A549 (cell line): ENCODE results near the gene IL1RAP. TPM values are rescaled to one million over a fixed set of nuclear protein-coding genes. Genes with fewer than 3 reads are reported as not detected.

Source experiments
- ATAC-seq, 2 experiments: fragments of 200-7000 bp in 1 of 2; fragments of >200 bp in 1 of 2; cut with Nextera tagmentation in 1 of 2; cut with Tn5 transposase in 1 of 2; 3 replicates each; pipeline versions ENCODE4 v1.8.0 to v1.9.1; 2018 to 2020; ENCODE audit warnings: mild to moderate bottlenecking in 1 of 2, moderate library complexity in 1 of 2
- CTCF ChIA-PET: fragments of 300-600 bp; sonication (Branson Sonifier 250); formaldehyde crosslinking; extraction: SDS; loops from one replicate; lab custom pipeline; 2021; ENCODE audit warnings: antibody characterized with exemption, inconsistent platforms; lab: Yijun Ruan, JAX
- POLR2A ChIA-PET: fragments of 350-600 bp; formaldehyde crosslinking; extraction: SDS; loops from one replicate; lab custom pipeline; 2021; ENCODE audit warnings: antibody characterized with exemption, inconsistent platforms; lab: Yijun Ruan, JAX
- DNase-seq, 2 experiments: peaks; one replicate each; pipeline versions ENCODE4 v3.0.0 to v3.0.0-alpha.2; 2011 to 2016; ENCODE audit warnings: low read depth in 1 of 2, low spot score in 1 of 2
- FAIRE-seq: peaks from 2 replicates; lab custom pipeline; 2011; peaks lifted over from hg19 to GRCh38; lab: Jason Lieb, UNC
- H3K27ac ChIP-seq, 2 experiments: fragments of >200 bp; sonication (Bioruptor Twin); formaldehyde crosslinking; 3 replicates each; pipeline ENCODE4 v1.5.1; 2016 to 2017
- H3K4me1 ChIP-seq: fragments of >200 bp; sonication (Bioruptor Twin); formaldehyde crosslinking; 3 replicates; pipeline ENCODE4 v1.6.1; 2016
- H3K4me2 ChIP-seq: fragments of >200 bp; sonication (Bioruptor Twin); formaldehyde crosslinking; 3 replicates; pipeline ENCODE4 v1.6.1; 2016
- H3K4me3 ChIP-seq: fragments of >200 bp; sonication (Bioruptor Twin); formaldehyde crosslinking; 3 replicates; pipeline ENCODE4 v1.5.1; 2016
- H3K9me3 ChIP-seq: fragments of >200 bp; sonication (Bioruptor Twin); formaldehyde crosslinking; 3 replicates; pipeline ENCODE4 v1.6.1; 2016
- BCL3 ChIP-seq: fragments of >200 bp; sonication (Bioruptor Twin); formaldehyde crosslinking; IDR thresholded peaks from 3 replicates; pipeline ENCODE4 v1.6.1; 2016
- CEBPB ChIP-seq, 2 experiments: fragments of >200 bp in 1 of 2; sonication (Bioruptor Twin) in 1 of 2; formaldehyde crosslinking in 1 of 2; IDR thresholded peaks; 2 replicates each; pipeline ENCODE4 v1.6.1; 2012 to 2016
- ELK1 ChIP-seq: fragments of 150-350 bp; IDR thresholded peaks from 2 replicates; pipeline ENCODE4 v1.6.1; 2014; ENCODE audit warnings: low read depth, mild to moderate bottlenecking, low read length
- ESRRA ChIP-seq: fragments of 150-350 bp; IDR thresholded peaks from 2 replicates; pipeline ENCODE4 v1.6.1; 2014; ENCODE audit warnings: mild to moderate bottlenecking, low read length, borderline replicate concordance
- FOSB ChIP-seq: fragments of 250-450 bp; sonication (Bioruptor Pico); IDR thresholded peaks from 2 replicates; pipeline ENCODE4 v1.5.0; 2020; ENCODE audit warnings: mild to moderate bottlenecking, moderate library complexity
- FOSL2 ChIP-seq, 2 experiments: fragments of 450-650 bp in 1 of 2; fragments of >200 bp in 1 of 2; sonication (Bioruptor Twin) in 1 of 2; formaldehyde crosslinking; IDR thresholded peaks; 2 replicates each; pipeline versions ENCODE4 v1.5.0 to v1.6.1; 2016 to 2020; ENCODE audit warnings: mild to moderate bottlenecking in 1 of 2, moderate library complexity in 1 of 2
- FOXS1 ChIP-seq: fragments of 250-450 bp; sonication (Bioruptor Pico); IDR thresholded peaks from 2 replicates; pipeline ENCODE4 v1.5.0; 2020; ENCODE audit warnings: mild to moderate bottlenecking, moderate library complexity
- HOXB5 ChIP-seq: fragments of 250-450 bp; sonication (Bioruptor Pico); IDR thresholded peaks from 2 replicates; pipeline ENCODE4 v1.5.0; 2020; ENCODE audit warnings: mild to moderate bottlenecking, moderate library complexity
- RARB ChIP-seq: fragments of 250-450 bp; sonication (Bioruptor Pico); IDR thresholded peaks from 2 replicates; pipeline ENCODE4 v1.8.0; 2021; ENCODE audit warnings: mild to moderate bottlenecking, moderate library complexity
- REST ChIP-seq: fragments of 200-600 bp; sonication (generic); IDR thresholded peaks from 2 replicates; pipeline ENCODE4 v1.6.1; 2016; ENCODE audit warnings: antibody characterized with exemption, mild to moderate bottlenecking, moderate library complexity
- SMC3 ChIP-seq: fragments of >200 bp; sonication (Bioruptor Twin); formaldehyde crosslinking; IDR thresholded peaks from 3 replicates; pipeline ENCODE4 v1.6.1; 2018; ENCODE audit warnings: inconsistent platforms
- ZC3H11A ChIP-seq: fragments of 450-650 bp; IDR thresholded peaks from 2 replicates; pipeline ENCODE4 v1.6.1; 2014; ENCODE audit warnings: antibody characterized with exemption, mild to moderate bottlenecking
- WGBS: methylation state at CpG from one replicate; pipeline ENCODE4 v1.1.6; 2017; ENCODE audit errors: missing lambda C conversion rate; 5-methylcytosine and 5-hydroxymethylcytosine counted together
- polyA plus RNA-seq, 4 experiments: library from polyadenylated mRNA; depleted of rRNA in 3 of 4; stranded (reverse); fragments of >200 nt; fragmentation: RNase III in 1 of 4; extraction: RNeasy Plus Mini Kit Qiagen cat#74134 plus additional on column Dnase treatment in 1 of 4; gene quantifications; 2 replicates in 3 of 4; 3 replicates in 1 of 4; pipeline ENCODE4 v1.2.3, GENCODE V29; 2011 to 2017
- TF ChIP-seq, protein P1 (sequence below): fragments of >200 bp; sonication (Bioruptor Twin); formaldehyde crosslinking; IDR thresholded peaks from 3 replicates; pipeline ENCODE4 v1.5.1; 2016
- TF ChIP-seq, protein P2 (sequence below): fragments of 450-650 bp; IDR thresholded peaks from 2 replicates; pipeline ENCODE4 v1.6.1; 2014; ENCODE audit warnings: antibody characterized with exemption

Gene IL1RAP
- polyA plus RNA-seq, 2 of the 4 experiments (the other 2 are of a cell fraction): 3.9 to 18.5 TPM

- CTCF ChIA-PET: interaction anchor here (0.6 to 2.7 kb wide), 2 partner anchors 14 to 73 kb away, joined by 4 to 11 read pairs; partner anchors contain the start of gene IL1RAP
These were observed 13.2 kb downstream of the IL1RAP start for GRCh38 chr3:190526787-190527762.

GRCh38 chr3:190528706-190529105, 14.8 kb downstream of the IL1RAP start:
- H3K4me1 ChIP-seq: peaks cover 42% of the 10 kb centered on the region
- WGBS: 94% methylated on average over 3 of the region's 3 CpGs
- CTCF ChIA-PET: interaction anchor here (0.5 kb wide), 1 partner anchor 15 kb away, joined by 3 read pairs; the partner anchor contains the start of gene IL1RAP
- no peak overlapping the region for H3K4me2 ChIP-seq
- no peaks in the 10 kb centered on the region for H3K9me3 ChIP-seq
- no peak for FAIRE-seq
- POLR2A ChIA-PET: no interaction called here
- DNase-seq: no peak
- H3K4me3 ChIP-seq: no peak overlapping the region
- no peak for TF ChIP-seq BCL3
- no peak for TF ChIP-seq FOSL2 (IDR thresholded peaks at IDR 0.05)
- TF ChIP-seq FOSL2 (CRISPR knock-in tag; IDR thresholded peaks at IDR 0.05): no peak
- no peak for TF ChIP-seq FOXS1 (CRISPR knock-in tag)
- ATAC-seq: no peak
- H3K27ac ChIP-seq: peak overlapping the region in 1 of 2 experiments; percentile 62; a peak in 2 of 6 replicates

More at GRCh38 chr3:190526787-190527762, 13.2 kb downstream of the IL1RAP start:
- 51% methylated on average over 5 of the region's 5 CpGs for WGBS
- peak overlapping the region; percentile 84 for H3K4me2 ChIP-seq
- H3K4me3 ChIP-seq: no peak overlapping the region
- no peak for DNase-seq
- POLR2A ChIA-PET: interaction anchor here (1.0 kb wide), 1 partner anchor 13 kb away, joined by 8 read pairs; the partner anchor contains the start of gene IL1RAP
- no peak for FAIRE-seq
- peak; percentile 46 to 59; a peak in 3 of 6 replicates for ATAC-seq
- peaks cover 30% of the 10 kb centered on the region for H3K4me1 ChIP-seq
- TF ChIP-seq CEBPB (IDR thresholded peaks at IDR 0.05): peak; percentile 31 to 39; a peak in 2 of 4 replicates
- TF ChIP-seq, protein P1, sequence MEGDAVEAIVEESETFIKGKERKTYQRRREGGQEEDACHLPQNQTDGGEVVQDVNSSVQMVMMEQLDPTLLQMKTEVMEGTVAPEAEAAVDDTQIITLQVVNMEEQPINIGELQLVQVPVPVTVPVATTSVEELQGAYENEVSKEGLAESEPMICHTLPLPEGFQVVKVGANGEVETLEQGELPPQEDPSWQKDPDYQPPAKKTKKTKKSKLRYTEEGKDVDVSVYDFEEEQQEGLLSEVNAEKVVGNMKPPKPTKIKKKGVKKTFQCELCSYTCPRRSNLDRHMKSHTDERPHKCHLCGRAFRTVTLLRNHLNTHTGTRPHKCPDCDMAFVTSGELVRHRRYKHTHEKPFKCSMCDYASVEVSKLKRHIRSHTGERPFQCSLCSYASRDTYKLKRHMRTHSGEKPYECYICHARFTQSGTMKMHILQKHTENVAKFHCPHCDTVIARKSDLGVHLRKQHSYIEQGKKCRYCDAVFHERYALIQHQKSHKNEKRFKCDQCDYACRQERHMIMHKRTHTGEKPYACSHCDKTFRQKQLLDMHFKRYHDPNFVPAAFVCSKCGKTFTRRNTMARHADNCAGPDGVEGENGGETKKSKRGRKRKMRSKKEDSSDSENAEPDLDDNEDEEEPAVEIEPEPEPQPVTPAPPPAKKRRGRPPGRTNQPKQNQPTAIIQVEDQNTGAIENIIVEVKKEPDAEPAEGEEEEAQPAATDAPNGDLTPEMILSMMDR: no peak
- TF ChIP-seq ESRRA: no peak
- TF ChIP-seq REST: no peak
- no peak for TF ChIP-seq ELK1
- no peaks in the 10 kb centered on the region for H3K9me3 ChIP-seq
- H3K27ac ChIP-seq: peak overlapping the region; percentile 52 to 77

DNA sequence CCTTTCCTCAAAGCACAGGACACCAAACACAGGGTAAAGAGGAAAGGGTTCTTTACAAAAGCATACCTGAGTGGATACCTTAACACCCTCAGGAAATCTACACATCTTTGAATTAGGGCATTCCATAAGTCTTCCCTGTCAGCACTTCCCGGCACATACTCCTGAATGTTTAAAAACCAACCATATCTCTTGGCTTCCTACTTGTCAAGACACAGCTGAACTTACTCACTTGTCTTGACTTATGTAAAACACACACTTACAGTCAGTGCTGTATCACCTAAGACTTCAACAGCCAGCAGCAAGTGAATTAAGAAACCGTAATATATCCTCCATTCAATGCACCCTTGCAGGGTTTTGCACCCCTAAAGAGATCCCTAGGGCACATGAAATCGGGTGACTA, 17.5 kb downstream of the IL1RAP start:
- Histone ChIP-seq H3K4me1 (peaks cover 55% of the 10 kb centered on the region), H3K4me3 (no peak overlapping the region), H3K4me2 (no peak overlapping the region), H3K27ac (peak overlapping the region in 1 of 2 experiments; percentile 69; a peak in 3 of 6 replicates), H3K9me3 (no peaks in the 10 kb centered on the region)
- 83% methylated on average over 3 of the region's 3 CpGs for WGBS
- FAIRE-seq (no peak), DNase-seq (no peak), ATAC-seq (no peak)
- ChIA-PET POLR2A (no interaction called here), CTCF (no interaction called here)
- TF ChIP-seq, protein P1: no peak
- no peak for TF ChIP-seq ESRRA
- TF ChIP-seq ZC3H11A: no peak
- TF ChIP-seq SMC3: no peak
- TF ChIP-seq, protein P2, sequence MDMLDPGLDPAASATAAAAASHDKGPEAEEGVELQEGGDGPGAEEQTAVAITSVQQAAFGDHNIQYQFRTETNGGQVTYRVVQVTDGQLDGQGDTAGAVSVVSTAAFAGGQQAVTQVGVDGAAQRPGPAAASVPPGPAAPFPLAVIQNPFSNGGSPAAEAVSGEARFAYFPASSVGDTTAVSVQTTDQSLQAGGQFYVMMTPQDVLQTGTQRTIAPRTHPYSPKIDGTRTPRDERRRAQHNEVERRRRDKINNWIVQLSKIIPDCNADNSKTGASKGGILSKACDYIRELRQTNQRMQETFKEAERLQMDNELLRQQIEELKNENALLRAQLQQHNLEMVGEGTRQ: no peak
- no peak for TF ChIP-seq RARB (CRISPR knock-in tag)
- no peak for TF ChIP-seq FOSL2 (IDR thresholded peaks at IDR 0.05)
- TF ChIP-seq FOSL2 (CRISPR knock-in tag; IDR thresholded peaks at IDR 0.05): no peak
- no peak for TF ChIP-seq FOSB (CRISPR knock-in tag)
- no peak for TF ChIP-seq HOXB5
